ENCODE data around the gene GIMAP5. TPM values are rescaled to one million over a fixed set of nuclear protein-coding genes. Genes with fewer than 3 reads are reported as not detected.

Gene GIMAP5
- total RNA-seq, 4 donors from 2014 or later: 2.6 to 15.7 (median 11.2) TPM

DNA sequence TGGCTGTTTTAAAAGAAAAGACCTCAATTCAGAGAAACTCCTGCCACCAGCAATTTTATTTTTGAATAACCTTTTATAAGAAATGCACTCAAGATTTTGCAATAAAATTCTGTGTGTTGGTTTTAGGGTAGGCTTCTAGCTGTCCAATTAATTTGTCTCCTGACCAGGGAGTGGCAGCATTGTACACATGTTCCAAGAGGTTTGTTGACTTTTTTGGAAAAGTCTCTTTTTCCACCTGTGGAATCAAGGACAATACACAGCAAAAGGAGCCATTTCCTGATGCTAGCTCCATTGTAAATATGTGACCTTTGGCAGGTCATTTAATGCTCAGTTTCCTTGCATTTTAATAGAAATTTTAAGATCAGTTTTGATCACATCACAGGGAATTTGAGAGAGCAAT is 1.8 kb downstream of the GIMAP5 start:
- H3K27ac ChIP-seq: peak overlapping the region; percentile 37 to 76 (median 68)
- H3K36me3 ChIP-seq: no peaks in the 10 kb centered on the region
- in situ Hi-C loops (cut with MboI; ENCODE audit: low pct_ligation_motif_present in 1 of 4, low pct_unique_long_range_greater_than_20kb in 1 of 4, low sequenced_read_pairs in 3 of 4) (loop anchor here in 1 of 4 donors (25.0 kb wide), 1 partner anchor 277 kb away; the partner anchor contains the start of gene GIMAP8), intact Hi-C loops (cut with DNase I; ENCODE audit: low total_unique reads) (no loop called here)
- peaks cover 0 to 19% (median 0%) of the 10 kb centered on the region in 4 donors for H3K4me1 ChIP-seq
- no peaks in the 10 kb centered on the region for H3K27me3 ChIP-seq
- no peak for DNase-seq
- H3K4me3 ChIP-seq: peak overlapping the region in 3 of 4 donors; percentile 25 to 42 (median 30)
- TF ChIP-seq, protein P1, sequence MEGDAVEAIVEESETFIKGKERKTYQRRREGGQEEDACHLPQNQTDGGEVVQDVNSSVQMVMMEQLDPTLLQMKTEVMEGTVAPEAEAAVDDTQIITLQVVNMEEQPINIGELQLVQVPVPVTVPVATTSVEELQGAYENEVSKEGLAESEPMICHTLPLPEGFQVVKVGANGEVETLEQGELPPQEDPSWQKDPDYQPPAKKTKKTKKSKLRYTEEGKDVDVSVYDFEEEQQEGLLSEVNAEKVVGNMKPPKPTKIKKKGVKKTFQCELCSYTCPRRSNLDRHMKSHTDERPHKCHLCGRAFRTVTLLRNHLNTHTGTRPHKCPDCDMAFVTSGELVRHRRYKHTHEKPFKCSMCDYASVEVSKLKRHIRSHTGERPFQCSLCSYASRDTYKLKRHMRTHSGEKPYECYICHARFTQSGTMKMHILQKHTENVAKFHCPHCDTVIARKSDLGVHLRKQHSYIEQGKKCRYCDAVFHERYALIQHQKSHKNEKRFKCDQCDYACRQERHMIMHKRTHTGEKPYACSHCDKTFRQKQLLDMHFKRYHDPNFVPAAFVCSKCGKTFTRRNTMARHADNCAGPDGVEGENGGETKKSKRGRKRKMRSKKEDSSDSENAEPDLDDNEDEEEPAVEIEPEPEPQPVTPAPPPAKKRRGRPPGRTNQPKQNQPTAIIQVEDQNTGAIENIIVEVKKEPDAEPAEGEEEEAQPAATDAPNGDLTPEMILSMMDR (IDR thresholded peaks at IDR 0.05): no peak
- TF ChIP-seq EP300 (IDR thresholded peaks at IDR 0.05; ENCODE audit: low read depth): no peak
- no peak for TF ChIP-seq POLR2A (IDR thresholded peaks at IDR 0.05)
- no peak for TF ChIP-seq POLR2AphosphoS5 (IDR thresholded peaks at IDR 0.05)
- no peaks in the 10 kb centered on the region for H3K9me3 ChIP-seq

DNA sequence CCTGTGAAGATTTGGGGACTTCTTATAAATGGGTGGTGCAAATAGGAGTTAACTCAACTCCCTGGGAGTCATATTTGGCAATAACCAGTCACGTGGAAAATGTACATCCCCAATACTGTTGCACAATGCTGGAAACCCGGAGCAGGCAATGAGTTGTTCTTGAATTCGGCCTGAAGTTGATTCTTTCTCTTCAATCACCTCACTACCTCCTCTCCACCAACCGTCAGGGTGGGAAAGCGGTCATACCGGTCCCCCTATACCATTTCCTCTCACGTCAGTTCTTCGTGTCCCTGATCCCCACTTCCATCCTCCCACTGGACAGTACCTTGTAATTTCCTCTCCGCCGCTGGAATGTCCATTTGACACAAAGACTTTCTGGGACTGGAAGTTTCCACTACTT is 2.8 kb downstream of the GIMAP5 start:
- TF ChIP-seq EP300 (IDR thresholded peaks at IDR 0.05; ENCODE audit: low read depth): no peak
- TF ChIP-seq POLR2AphosphoS5 (IDR thresholded peaks at IDR 0.05): no peak
- TF ChIP-seq, protein P1 (IDR thresholded peaks at IDR 0.05): no peak
- no peak for TF ChIP-seq POLR2A (IDR thresholded peaks at IDR 0.05)
- H3K27me3 ChIP-seq: no peaks in the 10 kb centered on the region
- peak overlapping the region in 2 of 4 donors; percentile 25 to 42 for H3K4me3 ChIP-seq
- no peak for DNase-seq
- in situ Hi-C loops (cut with MboI; ENCODE audit: low pct_ligation_motif_present in 1 of 4, low pct_unique_long_range_greater_than_20kb in 1 of 4, low sequenced_read_pairs in 3 of 4): loop anchor here in 2 of 4 donors (10.0 to 25.0 kb wide), 2 partner anchors 278 to 285 kb away; partner anchors contain the start of gene GIMAP8 (in 2 of the 2)
- H3K9me3 ChIP-seq: no peaks in the 10 kb centered on the region
- 80 to 97% methylated on average over 10 of the region's 10 CpGs for whole genome bisulfite sequencing, 2 donors (ENCODE audit: low coverage in 1 of 2)
- H3K27ac ChIP-seq: peak overlapping the region; percentile 37 to 76 (median 68)
- no peaks in the 10 kb centered on the region for H3K36me3 ChIP-seq
- H3K4me1 ChIP-seq: peaks cover 0 to 19% (median 0%) of the 10 kb centered on the region in 4 donors
- intact Hi-C loops (cut with DNase I; ENCODE audit: low total_unique reads): no loop called here

DNA sequence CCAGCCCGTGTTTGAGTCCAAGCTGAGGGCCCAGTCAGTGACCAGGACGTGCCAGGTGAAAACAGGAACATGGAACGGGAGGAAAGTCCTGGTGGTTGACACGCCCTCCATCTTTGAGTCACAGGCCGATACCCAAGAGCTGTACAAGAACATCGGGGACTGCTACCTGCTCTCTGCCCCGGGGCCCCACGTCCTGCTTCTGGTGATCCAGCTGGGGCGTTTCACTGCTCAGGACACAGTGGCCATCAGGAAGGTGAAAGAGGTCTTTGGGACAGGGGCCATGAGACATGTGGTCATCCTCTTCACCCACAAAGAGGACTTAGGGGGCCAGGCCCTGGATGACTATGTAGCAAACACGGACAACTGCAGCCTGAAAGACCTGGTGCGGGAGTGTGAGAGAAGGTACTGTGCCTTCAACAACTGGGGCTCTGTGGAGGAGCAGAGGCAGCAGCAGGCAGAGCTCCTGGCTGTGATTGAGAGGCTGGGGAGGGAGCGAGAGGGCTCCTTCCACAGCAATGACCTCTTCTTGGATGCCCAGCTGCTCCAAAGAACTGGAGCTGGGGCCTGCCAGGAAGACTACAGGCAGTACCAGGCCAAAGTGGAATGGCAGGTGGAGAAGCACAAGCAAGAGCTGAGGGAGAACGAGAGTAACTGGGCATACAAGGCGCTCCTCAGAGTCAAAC is 5.2 kb downstream of the GIMAP5 start:
- H3K27ac ChIP-seq: peak overlapping the region in 3 of 4 donors; percentile 1 to 48 (median 21)
- TF ChIP-seq POLR2AphosphoS5 (IDR thresholded peaks at IDR 0.05) (no peak), EP300 (IDR thresholded peaks at IDR 0.05; ENCODE audit: low read depth) (no peak), POLR2A (IDR thresholded peaks at IDR 0.05) (no peak)
- TF ChIP-seq, protein P1 (IDR thresholded peaks at IDR 0.05): no peak
- no peak for DNase-seq
- no peaks in the 10 kb centered on the region for H3K27me3 ChIP-seq
- peak overlapping the region in 1 of 4 donors; percentile 0 for H3K4me3 ChIP-seq
- intact Hi-C loops (cut with DNase I; ENCODE audit: low total_unique reads): no loop called here
- no peaks in the 10 kb centered on the region for H3K9me3 ChIP-seq
- WGBS, 2 donors (ENCODE audit: low coverage in 1 of 2): 80 to 85% methylated on average over 5 to 14 of the region's 14 CpGs
- no peaks in the 10 kb centered on the region for H3K36me3 ChIP-seq
- H3K4me1 ChIP-seq: peaks cover 0 to 16% (median 0%) of the 10 kb centered on the region in 4 donors
- in situ Hi-C loops (cut with MboI; ENCODE audit: low pct_ligation_motif_present in 1 of 4, low pct_unique_long_range_greater_than_20kb in 1 of 4, low sequenced_read_pairs in 3 of 4): loop anchor here in 2 of 4 donors (10.0 to 25.0 kb wide), 2 partner anchors 280 to 288 kb away; partner anchors contain the start of gene GIMAP8 (in 2 of the 2)

DNA sequence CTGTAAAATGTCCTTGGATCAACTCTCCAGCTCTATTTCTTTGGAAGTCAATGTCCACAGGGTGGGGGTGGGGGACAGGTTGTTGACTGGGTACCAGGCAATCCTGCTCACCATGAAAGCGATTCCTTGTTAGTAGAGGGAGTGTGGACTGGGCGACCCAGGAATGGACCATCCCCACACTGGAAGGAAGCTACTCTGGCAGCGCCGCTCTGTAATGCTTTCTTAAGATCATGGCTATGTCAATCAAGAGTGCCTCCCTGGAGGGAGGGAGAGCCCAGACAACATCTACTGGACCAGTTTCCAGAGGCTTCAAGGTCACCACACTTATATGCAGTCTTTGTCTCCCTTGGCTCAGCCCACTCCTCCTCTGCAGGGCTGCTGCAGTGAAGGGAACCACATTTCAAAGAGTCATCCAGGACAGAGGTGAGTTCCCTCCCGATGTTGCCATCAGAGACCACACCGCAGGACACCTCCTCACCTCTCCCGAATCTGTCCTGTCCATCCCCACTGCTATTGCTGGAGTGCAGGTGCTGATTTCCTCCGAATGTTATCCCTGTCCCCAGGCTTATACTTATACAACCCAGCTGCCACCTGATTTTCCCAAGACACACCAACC is 6.9 kb downstream of the GIMAP5 start:
- H3K27ac ChIP-seq: no peak overlapping the region
- intact Hi-C loops (cut with DNase I; ENCODE audit: low total_unique reads): no loop called here
- TF ChIP-seq, protein P1 (IDR thresholded peaks at IDR 0.05): no peak
- TF ChIP-seq POLR2AphosphoS5 (IDR thresholded peaks at IDR 0.05): no peak
- TF ChIP-seq EP300 (IDR thresholded peaks at IDR 0.05; ENCODE audit: low read depth): no peak
- no peak for TF ChIP-seq POLR2A (IDR thresholded peaks at IDR 0.05)
- no peak overlapping the region for H3K4me3 ChIP-seq
- in situ Hi-C loops (cut with MboI; ENCODE audit: low pct_ligation_motif_present in 1 of 4, low pct_unique_long_range_greater_than_20kb in 1 of 4, low sequenced_read_pairs in 3 of 4): loop anchor here in 2 of 4 donors (10.0 to 25.0 kb wide), 2 partner anchors 282 to 289 kb away; partner anchors contain the start of gene GIMAP8 (in 2 of the 2)
- H3K4me1 ChIP-seq: peaks cover 0 to 9% (median 0%) of the 10 kb centered on the region in 4 donors
- no peaks in the 10 kb centered on the region for H3K27me3 ChIP-seq
- no peak for DNase-seq
- H3K9me3 ChIP-seq: no peaks in the 10 kb centered on the region
- no peaks in the 10 kb centered on the region for H3K36me3 ChIP-seq
- 75 to 83% methylated on average over 1 to 8 of the region's 8 CpGs for WGBS, 2 donors (ENCODE audit: low coverage in 1 of 2)
